GM19395 (cell line): ENCODE measurements around the gene MLF2.

Experiments
- ATAC-seq: cut with Tn5 transposase; IDR thresholded peaks from one replicate; pipeline ENCODE4 v1.9.1; 2021; ENCODE audit warnings: mild to moderate bottlenecking, moderate library complexity; ENCODE audit not compliant: unreplicated experiment

MLF2 gene

DNA sequence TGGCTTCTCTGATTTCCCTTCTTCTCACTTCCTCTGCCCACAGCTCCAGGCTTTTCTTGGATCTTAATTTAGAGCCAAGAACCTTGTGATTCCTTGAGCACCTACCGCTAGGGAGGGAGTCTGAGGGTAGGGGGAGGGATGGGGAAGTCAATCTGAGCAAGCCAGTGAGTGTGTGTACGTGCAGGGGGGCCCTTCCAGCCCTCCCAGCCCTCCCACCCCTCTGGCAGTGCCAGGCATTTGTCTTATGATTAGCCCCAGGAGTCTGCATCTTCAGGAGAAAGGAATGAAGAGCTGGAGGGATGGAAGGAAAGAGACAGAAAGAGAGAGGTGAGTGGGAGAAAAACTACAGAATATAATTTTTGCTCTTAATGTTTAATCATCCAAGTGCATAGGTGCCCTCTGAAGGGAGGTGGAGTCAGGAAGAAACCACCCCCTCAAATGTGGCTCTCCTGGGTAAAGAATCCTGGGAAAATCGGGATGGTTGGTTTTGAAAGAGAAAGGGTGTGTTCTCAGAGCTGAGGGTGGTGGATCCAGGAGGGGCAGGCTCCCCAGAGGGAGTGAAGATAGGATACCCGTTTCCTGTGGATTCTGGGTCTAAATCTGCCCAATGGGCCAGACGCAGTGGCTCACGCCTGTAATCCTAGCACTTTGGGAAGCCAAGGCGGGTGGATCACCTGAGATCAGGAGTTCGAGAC is 54.4 kb downstream of the MLF2 start:
- ATAC-seq: no peak
